Naive thymus-derived CD8-positive, alpha-beta T cell (primary cell): ENCODE measurements around the gene PKMYT1. TPM values are rescaled to one million over a fixed set of nuclear protein-coding genes. Genes with fewer than 3 reads are reported as not detected.

ENCODE experiments used
- ATAC-seq, 2 donors: fragments of 150-1000 bp; cut with Tn5 transposase in 1 of 2; sonication (Bioruptor Pico), chemical (Tn5 transposase) in 1 of 2; 1 replicate in 1 of 2; 2 replicates in 1 of 2; pipeline ENCODE4 v1.10.0; 2021; ENCODE audit warnings: mild to moderate bottlenecking in 2 of 2, moderate library complexity in 2 of 2
- POLR2A ChIA-PET: fragments of 350-600 bp; sonication (Branson Sonifier 250); formaldehyde crosslinking; loops from one replicate; lab custom pipeline; 2021; ENCODE audit warnings: antibody characterized with exemption; lab: Charles Lee
- DNase-seq, 10 donors: peaks; one replicate each; pipeline versions ENCODE4 v3.0.0 to v3.0.0-alpha.2; 2020 to 2022
- H3K27ac Mint-ChIP-seq, 10 donors: one replicate each; pipeline ENCODE4 v1.8.0; 2020 to 2022; ENCODE audit warnings: mild to moderate bottlenecking in 10 of 10, mixed read lengths in 10 of 10, moderate library complexity in 4 of 10, inconsistent platforms in 1 of 10
- H3K27me3 Mint-ChIP-seq, 5 donors: one replicate each; pipeline ENCODE4 v1.8.0; 2021 to 2022; ENCODE audit warnings: mixed read lengths in 5 of 5
- H3K36me3 Mint-ChIP-seq, 3 donors: one replicate each; pipeline ENCODE4 v1.8.0; 2020 to 2022; ENCODE audit warnings: mixed read lengths in 3 of 3, mild to moderate bottlenecking in 2 of 3, inconsistent platforms in 1 of 3
- H3K4me1 Mint-ChIP-seq, 4 donors: one replicate each; pipeline ENCODE4 v1.8.0; 2021 to 2022; ENCODE audit warnings: mixed read lengths in 4 of 4
- H3K4me3 Mint-ChIP-seq, 10 donors: one replicate each; pipeline ENCODE4 v1.8.0; 2020 to 2022; ENCODE audit warnings: mild to moderate bottlenecking in 10 of 10, mixed read lengths in 10 of 10, moderate library complexity in 6 of 10, inconsistent platforms in 1 of 10
- H3K9me3 Mint-ChIP-seq, 9 donors: one replicate each; pipeline ENCODE4 v1.8.0; 2020 to 2022; ENCODE audit warnings: mixed read lengths in 9 of 9, mild to moderate bottlenecking in 3 of 9, inconsistent platforms in 1 of 9, moderate library complexity in 1 of 9
- polyA plus RNA-seq, 3 donors: library from polyadenylated mRNA; unstranded; fragments of 300-500 nt; fragmentation: Illumina TruSeq; gene quantifications; one replicate each; pipeline ENCODE4 v1.2.3, GENCODE V29; 2021
- total RNA-seq, 8 experiments: library from RNA in 2 of 8; stranded (reverse) in 2 of 8; gene quantifications; one replicate each; pipeline ENCODE4 v1.2.3 and lab custom pipeline; 2021 to 2026

PKMYT1 gene
- total and polyA plus RNA-seq, 5 experiments from 2014 or later, result 0.37 TPM; not detected in 4

GRCh38 chr16:2979669-2980226 is 498 bp downstream of the PKMYT1 start:
- POLR2A ChIA-PET, result interaction anchor here (0.8 to 1.9 kb wide), 7 partner anchors 10 to 155 kb away, joined by 3 to 14 read pairs (median 5); partner anchors contain the start of genes KREMEN2, PAQR4 and ZNF213
- Mint-ChIP-seq H3K36me3 (no peaks in the 10 kb centered on the region), H3K4me1 (peaks cover 0 to 25% (median 15%) of the 10 kb centered on the region in 4 donors), H3K9me3 (no peaks in the 10 kb centered on the region), H3K4me3 (peak overlapping the region in 8 of 10 donors; percentile 18 to 84 (median 64)), H3K27me3 (peaks cover 0 to 7% (median 0%) of the 10 kb centered on the region in 5 donors), H3K27ac (peak overlapping the region in 1 of 10 donors; percentile 56)
- no peak for DNase-seq
- ATAC-seq, result no peak

- POLR2A ChIA-PET, result interaction anchor here (0.8 to 1.2 kb wide), 2 partner anchors 12 to 15 kb away, joined by 3 to 4 read pairs; no protein-coding TSS in a partner anchor
- no peak for DNase-seq
- H3K4me1 Mint-ChIP-seq, result peaks cover 0 to 18% (median 11%) of the 10 kb centered on the region in 4 donors
- H3K9me3 Mint-ChIP-seq, result no peaks in the 10 kb centered on the region
- no peaks in the 10 kb centered on the region for H3K36me3 Mint-ChIP-seq
- no peak overlapping the region for H3K27ac Mint-ChIP-seq
- ATAC-seq, result no peak
- H3K4me3 Mint-ChIP-seq, result no peak overlapping the region
- peaks cover 0 to 7% (median 0%) of the 10 kb centered on the region in 5 donors for H3K27me3 Mint-ChIP-seq
Observed at GRCh38 chr16:2977440-2977839, 2.8 kb downstream of the PKMYT1 start.

GRCh38 chr16:2976673-2977072 is 3.6 kb downstream of the PKMYT1 start:
- POLR2A ChIA-PET, result interaction anchor here (1.2 kb wide), 1 partner anchor 15 kb away, joined by 4 read pairs; no protein-coding TSS in a partner anchor
- no peak overlapping the region for H3K27ac Mint-ChIP-seq
- H3K27me3 Mint-ChIP-seq, result peaks cover 0 to 13% (median 6%) of the 10 kb centered on the region in 5 donors
- ATAC-seq (no peak), DNase-seq (no peak)
- no peaks in the 10 kb centered on the region for H3K36me3 Mint-ChIP-seq
- H3K9me3 Mint-ChIP-seq, result no peaks in the 10 kb centered on the region
- peaks cover 4 to 10% (median 7%) of the 10 kb centered on the region in 4 donors for H3K4me1 Mint-ChIP-seq
- no peak overlapping the region for H3K4me3 Mint-ChIP-seq

GRCh38 chr16:2976201-2976600 is 4.0 kb downstream of the PKMYT1 start:
- POLR2A ChIA-PET, result no interaction called here
- no peak overlapping the region for H3K4me3 Mint-ChIP-seq

GRCh38 chr16:2975161-2975795 is 5.0 kb downstream of the PKMYT1 start:
- POLR2A ChIA-PET, result no interaction called here
- H3K4me3 Mint-ChIP-seq, result no peak overlapping the region

More at GRCh38 chr16:2976201-2976600, 4.0 kb downstream of the PKMYT1 start:
- DNase-seq (no peak), ATAC-seq (no peak)
- H3K36me3 Mint-ChIP-seq, result no peaks in the 10 kb centered on the region
- H3K27ac Mint-ChIP-seq, result no peak overlapping the region
- peaks cover 4 to 7% (median 5%) of the 10 kb centered on the region in 4 donors for H3K4me1 Mint-ChIP-seq
- no peaks in the 10 kb centered on the region for H3K9me3 Mint-ChIP-seq
- peaks cover 0 to 17% (median 8%) of the 10 kb centered on the region in 5 donors for H3K27me3 Mint-ChIP-seq

GRCh38 chr16:2974319-2975056 is 5.8 kb downstream of the PKMYT1 start:
- Mint-ChIP-seq H3K27ac (no peak overlapping the region), H3K9me3 (no peaks in the 10 kb centered on the region), H3K27me3 (peaks cover 0 to 28% (median 14%) of the 10 kb centered on the region in 5 donors), H3K4me1 (peaks cover 0 to 7% (median 5%) of the 10 kb centered on the region in 4 donors), H3K36me3 (no peaks in the 10 kb centered on the region), H3K4me3 (no peak overlapping the region)
- no peak for ATAC-seq
- DNase-seq, result no peak
- POLR2A ChIA-PET, result no interaction called here

More at GRCh38 chr16:2975161-2975795, 5.0 kb downstream of the PKMYT1 start:
- H3K27ac Mint-ChIP-seq, result no peak overlapping the region
- peaks cover 0 to 27% (median 14%) of the 10 kb centered on the region in 5 donors for H3K27me3 Mint-ChIP-seq
- ATAC-seq, result no peak
- H3K36me3 Mint-ChIP-seq, result no peaks in the 10 kb centered on the region
- DNase-seq, result no peak
- peaks cover 0 to 8% (median 5%) of the 10 kb centered on the region in 4 donors for H3K4me1 Mint-ChIP-seq
- H3K9me3 Mint-ChIP-seq, result no peaks in the 10 kb centered on the region

GRCh38 chr16:2973605-2974318 is 6.5 kb downstream of the PKMYT1 start:
- no peaks in the 10 kb centered on the region for H3K36me3 Mint-ChIP-seq
- no peak overlapping the region for H3K27ac Mint-ChIP-seq
- no peaks in the 10 kb centered on the region for H3K9me3 Mint-ChIP-seq
- H3K27me3 Mint-ChIP-seq, result peaks cover 0 to 28% (median 14%) of the 10 kb centered on the region in 5 donors
- peaks cover under 1 to 8% (median 6%) of the 10 kb centered on the region in 4 donors for H3K4me1 Mint-ChIP-seq
- DNase-seq (no peak), ATAC-seq (no peak)
- POLR2A ChIA-PET, result no interaction called here
- no peak overlapping the region for H3K4me3 Mint-ChIP-seq

GRCh38 chr16:2973093-2973492 is 7.2 kb downstream of the PKMYT1 start:
- Mint-ChIP-seq H3K36me3 (no peaks in the 10 kb centered on the region), H3K4me1 (peaks cover 7 to 15% (median 12%) of the 10 kb centered on the region in 4 donors), H3K4me3 (no peak overlapping the region), H3K27ac (no peak overlapping the region), H3K27me3 (peaks cover 3 to 34% (median 20%) of the 10 kb centered on the region in 5 donors), H3K9me3 (peaks cover 0 to under 1% (median 0%) of the 10 kb centered on the region in 9 donors)
- POLR2A ChIA-PET, result no interaction called here
- ATAC-seq (no peak), DNase-seq (no peak)

- ATAC-seq (no peak), DNase-seq (no peak)
- H3K4me1 Mint-ChIP-seq, result peaks cover 9 to 20% (median 14%) of the 10 kb centered on the region in 4 donors
- peak overlapping the region in 5 of 10 donors; percentile 33 to 69 (median 42) for H3K4me3 Mint-ChIP-seq
- POLR2A ChIA-PET, result interaction anchor here (0.7 to 1.1 kb wide), 2 partner anchors 59 to 61 kb away, joined by 3 to 4 read pairs; partner anchors contain the start of gene FLYWCH1
- peak overlapping the region in 1 of 10 donors; percentile 34 for H3K27ac Mint-ChIP-seq
- H3K27me3 Mint-ChIP-seq, result peaks cover 3 to 40% (median 24%) of the 10 kb centered on the region in 5 donors
- H3K9me3 Mint-ChIP-seq, result peaks cover 0 to 4% (median 0%) of the 10 kb centered on the region in 9 donors
- H3K36me3 Mint-ChIP-seq, result no peaks in the 10 kb centered on the region
Observed at GRCh38 chr16:2971985-2972784, 8.1 kb downstream of the PKMYT1 start.

GRCh38 chr16:2971134-2971984 is 8.9 kb downstream of the PKMYT1 start:
- H3K4me3 Mint-ChIP-seq, result peak overlapping the region in 7 of 10 donors; percentile 15 to 67 (median 60)
- H3K27me3 Mint-ChIP-seq, result peaks cover 3 to 40% (median 24%) of the 10 kb centered on the region in 5 donors
- ATAC-seq, result no peak
- no peak overlapping the region for H3K27ac Mint-ChIP-seq
- peaks cover 9 to 20% (median 14%) of the 10 kb centered on the region in 4 donors for H3K4me1 Mint-ChIP-seq
- H3K9me3 Mint-ChIP-seq, result peaks cover 0 to 4% (median 0%) of the 10 kb centered on the region in 9 donors
- DNase-seq, result no peak
- POLR2A ChIA-PET, result interaction anchor here (0.7 to 1.1 kb wide), 2 partner anchors 60 kb away, joined by 3 to 4 read pairs; partner anchors contain the start of gene FLYWCH1
- H3K36me3 Mint-ChIP-seq, result no peaks in the 10 kb centered on the region
